SU-DHL-6 (cell line): ENCODE results near the gene MYH11.

Source experiments
- H2AFZ ChIP-seq: fragments of 200-600 bp; sonication (generic); 2 replicates; pipeline ENCODE4 v1.6.1; 2014; ENCODE audit warnings: low read depth, mild to moderate bottlenecking, moderate library complexity, mixed read lengths, antibody characterized with exemption, low read length; ENCODE audit not compliant: severe bottlenecking
- H3F3A ChIP-seq: fragments of 200-600 bp; shearing (Covaris generic); 2 replicates; pipeline ENCODE4 v1.6.0; 2016; ENCODE audit warnings: antibody characterized with exemption, mild to moderate bottlenecking; ENCODE audit not compliant: insufficient read depth
- H3K27ac ChIP-seq: fragments of 200-600 bp; sonication (generic); 2 replicates; pipeline ENCODE4 v1.5.1; 2016; ENCODE audit warnings: low read depth, mild to moderate bottlenecking, low read length, moderate library complexity, mixed read lengths
- H3K27me3 ChIP-seq: fragments of 200-600 bp; sonication (generic), shearing (Covaris generic); 2 replicates; pipeline ENCODE4 v1.6.0; 2014; ENCODE audit warnings: mild to moderate bottlenecking, low read length
- H3K36me3 ChIP-seq: fragments of 200-600 bp; sonication (generic); 2 replicates; pipeline ENCODE4 v1.6.1; 2014; ENCODE audit warnings: mild to moderate bottlenecking, low read length, mixed read lengths
- H3K4me2 ChIP-seq: fragments of 300-600, 200-600 bp; shearing (Covaris generic), sonication (generic); 2 replicates; pipeline ENCODE4 v1.6.0; 2014; ENCODE audit warnings: low read length, low read depth, mild to moderate bottlenecking; ENCODE audit not compliant: poor library complexity, severe bottlenecking
- H3K4me3 ChIP-seq: fragments of 200-600 bp; sonication (generic); 2 replicates; pipeline ENCODE4 v1.5.1; 2014; ENCODE audit warnings: antibody characterized with exemption, low read length, mild to moderate bottlenecking, mixed read lengths; ENCODE audit not compliant: insufficient read depth, poor library complexity, severe bottlenecking
- H3K79me2 ChIP-seq: fragments of 200-600 bp; sonication (generic); 2 replicates; pipeline ENCODE4 v1.6.1; 2014; ENCODE audit warnings: mild to moderate bottlenecking, low read length, moderate library complexity; ENCODE audit not compliant: insufficient read depth
- H3K9ac ChIP-seq: fragments of 200-600 bp; sonication (generic); 2 replicates; pipeline ENCODE4 v1.7.0; 2014; ENCODE audit warnings: mild to moderate bottlenecking, low read length
- H3K9me2 ChIP-seq: fragments of 200-600 bp; sonication (generic); replicated peaks from 2 replicates; pipeline ENCODE4 v1.6.1; 2014; ENCODE audit warnings: low read length; ENCODE audit not compliant: insufficient read depth
- H3K9me3 ChIP-seq: fragments of 200-600 bp; sonication (generic); 2 replicates; pipeline ENCODE4 v1.6.1; 2014; ENCODE audit warnings: low read length, mixed read lengths; ENCODE audit not compliant: insufficient read depth
- H4K20me1 ChIP-seq: fragments of 200-600 bp; sonication (generic); 2 replicates; pipeline ENCODE4 v1.6.1; 2014; ENCODE audit warnings: low read depth, mild to moderate bottlenecking, antibody characterized with exemption, low read length, moderate library complexity, mixed read lengths
- EZH2phosphoT487 ChIP-seq: fragments of 200-600 bp; sonication (generic), shearing (Covaris generic); conservative IDR thresholded peaks from 2 replicates; pipeline ENCODE4 v1.6.1; 2018; ENCODE audit warnings: mild to moderate bottlenecking, antibody characterized with exemption, low read length, moderate library complexity, mixed read lengths
- TF ChIP-seq, protein P1 (sequence below): fragments of 200-600 bp; sonication (generic); IDR thresholded peaks from one replicate; pipeline ENCODE4 v1.5.1; 2017; ENCODE audit warnings: antibody characterized with exemption, mild to moderate bottlenecking, low read length, moderate library complexity; ENCODE audit not compliant: insufficient read depth, poor library complexity, severe bottlenecking

MYH11 gene

DNA sequence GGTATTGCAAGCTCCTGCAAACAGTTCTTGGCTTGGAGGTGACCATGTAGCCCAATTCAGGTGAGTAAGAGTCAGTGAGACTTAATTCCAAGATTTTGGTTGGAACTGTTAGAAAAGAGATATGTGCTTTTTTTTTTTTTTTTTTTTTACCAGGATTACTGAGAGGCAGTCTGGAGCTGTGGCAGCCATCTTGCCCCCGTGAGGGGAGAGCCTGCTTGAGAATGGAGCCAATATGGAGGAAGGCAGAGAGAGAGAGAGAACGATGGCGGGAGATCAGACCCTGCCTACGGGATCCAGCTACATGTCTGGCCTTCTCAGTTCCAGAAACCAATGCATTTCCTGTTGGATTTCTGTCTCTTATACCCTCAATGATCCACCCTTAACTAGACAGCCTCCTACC, 97.8 kb downstream of the MYH11 start:
- Histone ChIP-seq H4K20me1 (no peaks in the 10 kb centered on the region), H3K4me2 (no peak overlapping the region), H3K9ac (no peak overlapping the region), H2AFZ (no peak overlapping the region), H3K79me2 (no peaks in the 10 kb centered on the region), H3K9me3 (no peaks in the 10 kb centered on the region), H3K4me3 (no peak overlapping the region), H3F3A (no peaks in the 10 kb centered on the region), H3K36me3 (no peaks in the 10 kb centered on the region), H3K27ac (no peak overlapping the region), H3K9me2 (no peaks in the 10 kb centered on the region), H3K27me3 (no peaks in the 10 kb centered on the region)
- TF ChIP-seq, protein P1, sequence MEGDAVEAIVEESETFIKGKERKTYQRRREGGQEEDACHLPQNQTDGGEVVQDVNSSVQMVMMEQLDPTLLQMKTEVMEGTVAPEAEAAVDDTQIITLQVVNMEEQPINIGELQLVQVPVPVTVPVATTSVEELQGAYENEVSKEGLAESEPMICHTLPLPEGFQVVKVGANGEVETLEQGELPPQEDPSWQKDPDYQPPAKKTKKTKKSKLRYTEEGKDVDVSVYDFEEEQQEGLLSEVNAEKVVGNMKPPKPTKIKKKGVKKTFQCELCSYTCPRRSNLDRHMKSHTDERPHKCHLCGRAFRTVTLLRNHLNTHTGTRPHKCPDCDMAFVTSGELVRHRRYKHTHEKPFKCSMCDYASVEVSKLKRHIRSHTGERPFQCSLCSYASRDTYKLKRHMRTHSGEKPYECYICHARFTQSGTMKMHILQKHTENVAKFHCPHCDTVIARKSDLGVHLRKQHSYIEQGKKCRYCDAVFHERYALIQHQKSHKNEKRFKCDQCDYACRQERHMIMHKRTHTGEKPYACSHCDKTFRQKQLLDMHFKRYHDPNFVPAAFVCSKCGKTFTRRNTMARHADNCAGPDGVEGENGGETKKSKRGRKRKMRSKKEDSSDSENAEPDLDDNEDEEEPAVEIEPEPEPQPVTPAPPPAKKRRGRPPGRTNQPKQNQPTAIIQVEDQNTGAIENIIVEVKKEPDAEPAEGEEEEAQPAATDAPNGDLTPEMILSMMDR: no peak
- no peak for TF ChIP-seq EZH2phosphoT487

DNA sequence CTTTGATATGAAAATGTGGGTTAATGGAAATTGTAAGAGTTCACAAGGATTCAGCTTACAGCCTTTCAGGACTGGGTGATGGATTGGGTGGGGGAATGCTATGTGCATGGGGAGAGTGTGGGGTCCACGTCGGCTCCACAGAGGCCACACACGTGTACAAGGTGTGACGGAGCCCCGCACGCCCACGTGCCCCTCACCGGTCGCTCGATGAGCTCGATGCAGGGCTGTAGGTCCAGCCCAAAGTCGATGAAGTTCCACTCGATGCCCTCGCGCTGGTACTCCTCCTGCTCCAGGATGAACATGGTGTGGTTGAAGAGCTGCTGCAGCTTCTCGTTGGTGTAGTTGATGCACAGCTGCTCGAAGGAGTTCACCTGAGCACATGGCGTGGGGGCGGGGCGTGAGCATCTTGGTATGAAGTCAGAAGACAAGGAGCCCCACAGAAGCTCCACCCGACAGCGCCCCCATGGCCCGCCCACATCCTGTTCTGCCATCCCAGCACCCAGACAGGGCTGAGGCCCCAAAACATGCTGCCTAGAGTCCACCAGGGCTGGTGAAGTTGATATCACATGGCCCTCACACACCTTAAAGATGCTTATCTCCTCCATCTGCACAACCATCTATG, 99.1 kb downstream of the MYH11 start:
- Histone ChIP-seq H3K4me2 (no peak overlapping the region), H3K27ac (no peak overlapping the region), H3K9ac (no peak overlapping the region), H3K27me3 (no peaks in the 10 kb centered on the region), H3F3A (no peaks in the 10 kb centered on the region), H3K9me2 (no peaks in the 10 kb centered on the region), H3K79me2 (no peaks in the 10 kb centered on the region), H2AFZ (no peak overlapping the region), H3K4me3 (no peak overlapping the region), H3K9me3 (no peaks in the 10 kb centered on the region), H4K20me1 (no peaks in the 10 kb centered on the region), H3K36me3 (no peaks in the 10 kb centered on the region)
- TF ChIP-seq EZH2phosphoT487: no peak
- TF ChIP-seq, protein P1: no peak

DNA sequence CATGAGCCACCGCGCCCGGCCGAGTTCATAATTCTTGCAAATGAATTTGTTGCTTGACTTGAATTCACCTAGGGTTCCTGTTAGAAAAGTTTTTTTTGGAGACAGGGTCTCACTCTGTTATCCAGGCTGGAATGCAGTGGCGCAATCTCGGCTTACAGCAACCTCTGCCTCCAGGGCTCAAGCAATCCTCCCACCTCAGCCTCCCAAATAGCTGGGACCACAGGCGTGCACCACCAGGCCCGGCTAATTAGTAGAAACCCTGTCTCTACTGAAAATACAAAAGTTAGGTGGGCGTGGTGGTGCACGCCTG, 99.8 kb downstream of the MYH11 start:
- H3K9me3 ChIP-seq: no peaks in the 10 kb centered on the region
- no peaks in the 10 kb centered on the region for H3F3A ChIP-seq
- H3K79me2 ChIP-seq: no peaks in the 10 kb centered on the region
- no peak overlapping the region for H3K4me3 ChIP-seq
- no peaks in the 10 kb centered on the region for H4K20me1 ChIP-seq
- H2AFZ ChIP-seq: no peak overlapping the region
- TF ChIP-seq, protein P1: no peak
- no peak for TF ChIP-seq EZH2phosphoT487
- H3K9ac ChIP-seq: no peak overlapping the region
- H3K4me2 ChIP-seq: no peak overlapping the region
- no peaks in the 10 kb centered on the region for H3K27me3 ChIP-seq
- no peaks in the 10 kb centered on the region for H3K36me3 ChIP-seq
- no peak overlapping the region for H3K27ac ChIP-seq
- H3K9me2 ChIP-seq: no peaks in the 10 kb centered on the region
